GM21447 (cell line): Measurements from ENCODE around the gene CYP24A1.

Experiments used
- ATAC-seq: cut with Tn5 transposase; IDR thresholded peaks from one replicate; pipeline ENCODE4 v1.9.1; 2021; ENCODE audit not compliant: unreplicated experiment

CYP24A1 gene

DNA sequence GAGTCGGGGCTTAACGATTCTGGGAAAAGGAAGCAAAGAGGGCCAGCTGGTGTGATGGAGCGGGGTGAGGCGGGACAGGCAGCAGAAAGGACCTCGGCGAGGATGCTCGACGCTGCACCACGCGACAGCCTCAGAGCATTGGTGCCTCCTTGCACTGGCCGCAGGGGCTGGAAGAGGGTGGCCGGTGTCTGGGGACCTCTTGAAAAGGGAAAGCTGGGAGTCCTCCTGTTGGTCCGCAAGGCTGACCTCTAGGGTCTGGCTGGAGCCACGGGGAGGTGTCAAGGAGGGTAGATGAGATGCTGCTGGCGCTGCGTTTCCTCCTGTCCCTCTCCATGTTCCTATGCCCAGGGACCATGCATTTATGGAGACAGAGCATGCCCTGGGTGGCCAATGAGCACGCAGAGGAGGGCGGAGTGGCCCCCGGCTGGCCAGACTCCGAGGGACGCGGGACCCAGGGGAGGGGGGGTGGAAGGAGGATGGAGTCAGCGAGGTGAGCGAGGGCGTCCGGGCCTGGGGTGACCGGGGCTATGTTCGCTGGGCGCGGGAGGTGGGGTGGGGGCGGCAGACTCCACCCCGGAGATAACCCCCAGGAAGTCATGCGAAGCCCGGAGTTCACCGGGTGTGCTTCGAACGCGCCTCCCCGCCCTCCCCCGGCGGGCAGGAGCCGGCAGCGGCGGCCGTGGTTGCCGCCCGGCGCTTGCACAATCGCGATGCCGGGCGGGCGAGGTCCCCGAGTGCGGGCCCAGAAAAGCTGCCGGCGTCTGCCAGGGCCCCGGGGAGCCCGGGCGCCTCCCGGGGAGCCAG is at the start of gene CYP24A1:
Gene CYP24A1, minus strand, starts transcription at position 334 of the 804 bp plus-strand sequence. CDS start 407 bp downstream, outside the sequence.
- no peak for ATAC-seq

DNA sequence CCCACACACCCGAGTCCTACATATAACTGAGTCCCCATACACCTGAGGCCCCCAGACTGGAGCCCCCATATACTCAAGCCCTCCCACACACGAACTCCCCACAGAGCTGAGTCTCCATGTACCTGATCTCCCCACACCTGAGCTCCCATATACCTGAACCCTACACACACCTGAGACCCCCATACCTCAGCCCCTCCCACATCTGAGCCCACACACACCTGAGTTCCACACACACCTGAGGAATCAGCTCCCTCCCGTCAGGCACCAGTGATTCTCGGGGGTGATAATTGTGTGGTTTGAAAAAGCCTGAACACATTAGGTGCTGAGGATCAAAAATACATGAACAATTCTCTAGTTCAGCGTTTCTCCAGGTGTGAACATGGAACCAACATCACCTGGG is 49.5 kb upstream of the CYP24A1 start:
- no peak for ATAC-seq

DNA sequence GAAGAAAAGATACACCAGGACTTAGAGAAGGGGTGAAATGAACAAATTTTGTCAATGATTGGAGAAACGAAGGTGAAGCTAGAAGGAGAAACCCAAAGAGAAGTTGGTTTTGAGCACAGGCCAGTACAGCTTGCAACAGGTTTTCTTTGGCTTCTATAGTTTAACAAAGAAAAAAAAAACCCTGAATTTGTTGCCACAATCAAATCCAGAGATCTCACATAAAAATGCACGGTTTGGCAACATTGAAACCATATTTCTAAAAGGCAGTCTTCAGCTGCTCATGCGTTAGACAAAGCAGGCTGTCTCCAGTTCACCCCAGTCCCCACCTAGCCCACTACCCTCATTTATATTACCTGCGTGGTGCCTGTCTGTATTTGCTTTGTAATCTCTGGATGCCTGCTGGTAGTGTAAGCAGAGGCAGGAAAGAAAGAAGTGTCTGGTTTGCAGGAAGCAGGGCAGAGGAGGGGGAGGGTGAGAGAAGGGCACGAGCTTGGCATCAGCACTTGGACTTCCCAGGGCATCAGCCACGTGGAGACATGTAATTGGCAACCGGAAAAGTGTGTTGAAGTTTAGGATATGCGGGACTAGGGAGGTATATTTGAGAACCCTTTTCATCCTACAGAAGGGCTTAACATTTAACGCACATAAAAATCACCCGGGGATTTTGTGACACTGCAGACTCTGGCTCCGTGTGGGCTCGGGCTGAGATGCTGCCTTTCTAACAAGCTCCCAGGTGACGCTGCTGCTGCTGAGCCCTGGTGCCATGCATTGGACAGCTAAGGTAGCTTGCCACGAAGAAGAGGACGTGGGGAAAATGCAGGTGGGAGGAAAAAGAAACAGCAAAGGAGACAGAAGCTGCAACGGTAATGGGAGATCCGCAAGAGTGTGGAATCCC is 48.5 kb upstream of the CYP24A1 start:
- ATAC-seq = no peak

- ATAC-seq = peak; percentile 55
Observed at GRCh38 chr20:54221353-54221752, 47.6 kb upstream of the CYP24A1 start.

GRCh38 chr20:54220722-54221121 is 46.9 kb upstream of the CYP24A1 start:
- ATAC-seq = no peak

DNA sequence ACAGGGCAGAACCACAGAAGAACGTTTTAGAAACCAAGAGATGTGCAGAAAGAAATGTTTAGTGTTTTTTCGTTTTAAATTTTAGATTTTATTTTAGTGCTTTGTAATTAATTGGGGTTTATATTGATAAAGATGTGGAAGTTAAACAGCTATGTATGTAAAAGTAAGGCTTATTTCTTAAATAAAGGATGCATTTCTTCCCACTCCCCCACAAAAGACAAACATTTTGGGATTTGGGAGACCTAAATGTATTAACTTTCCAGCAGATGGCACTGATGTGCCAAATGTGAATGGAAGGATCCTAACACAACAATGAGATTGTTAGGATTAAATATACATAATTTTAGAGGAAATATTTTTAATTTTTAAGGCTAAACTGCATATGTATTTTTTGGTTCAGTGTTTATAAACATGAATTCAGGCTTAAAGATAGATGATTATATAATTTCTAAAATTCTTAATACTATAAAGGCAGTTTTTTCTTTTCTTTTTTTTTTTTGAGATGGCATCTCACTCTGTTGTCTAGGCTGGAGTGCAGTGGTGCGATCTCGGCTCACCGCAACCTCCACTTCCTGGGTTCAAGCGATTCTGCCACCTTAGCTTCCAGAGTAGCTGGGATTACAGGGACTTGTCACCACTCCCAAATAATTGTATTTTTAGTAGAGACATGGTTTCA is 46.1 kb upstream of the CYP24A1 start:
- ATAC-seq = no peak

DNA sequence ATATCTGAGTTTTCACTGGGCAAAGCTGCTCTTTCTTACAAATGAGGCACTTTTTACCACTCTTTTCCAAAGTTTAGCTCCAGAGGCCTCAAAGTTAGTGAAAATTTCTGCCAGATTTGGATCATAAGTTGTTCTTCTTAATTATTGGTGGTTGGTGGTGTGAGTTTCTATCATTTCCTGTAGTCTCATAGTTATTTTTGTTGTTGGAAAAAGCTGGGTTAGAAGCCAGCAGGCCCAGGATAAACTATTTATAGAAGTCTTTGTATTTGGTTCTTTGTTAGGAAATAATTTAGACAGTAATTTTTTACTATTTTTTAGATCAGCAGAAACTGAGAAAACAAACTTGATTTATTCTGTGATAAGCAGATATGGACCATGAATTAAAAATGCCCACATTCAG is 44.7 kb upstream of the CYP24A1 start:
- ATAC-seq = no peak

GRCh38 chr20:54217762-54218161 is 44.0 kb upstream of the CYP24A1 start:
- no peak for ATAC-seq

DNA sequence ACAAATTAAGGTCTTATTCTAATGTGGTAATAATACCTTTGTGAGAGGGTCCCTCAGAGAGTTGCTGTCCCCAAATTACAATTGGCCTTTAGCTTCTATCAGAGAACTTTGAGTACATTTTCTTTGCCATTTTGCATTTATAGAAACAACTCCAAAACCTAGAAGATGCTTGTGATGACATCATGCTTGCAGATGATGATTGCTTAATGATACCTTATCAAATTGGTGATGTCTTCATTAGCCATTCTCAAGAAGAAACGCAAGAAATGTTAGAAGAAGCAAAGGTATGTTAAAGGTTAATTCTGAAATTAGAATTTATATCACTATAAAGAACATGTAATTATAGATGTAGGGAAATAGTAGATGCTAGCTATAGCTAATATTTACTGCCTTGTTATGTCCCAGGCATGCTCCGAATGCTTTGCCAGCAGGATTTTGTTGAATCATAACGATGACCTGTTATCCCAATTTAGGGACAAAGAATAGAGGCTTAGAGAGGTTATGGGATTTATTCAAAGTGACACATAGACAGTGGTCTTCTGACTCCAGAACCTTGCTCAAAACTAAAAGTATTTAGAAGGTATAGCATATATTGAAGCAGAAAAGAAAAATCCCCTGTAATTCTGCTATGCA is 41.5 kb upstream of the CYP24A1 start:
- ATAC-seq = no peak

DNA sequence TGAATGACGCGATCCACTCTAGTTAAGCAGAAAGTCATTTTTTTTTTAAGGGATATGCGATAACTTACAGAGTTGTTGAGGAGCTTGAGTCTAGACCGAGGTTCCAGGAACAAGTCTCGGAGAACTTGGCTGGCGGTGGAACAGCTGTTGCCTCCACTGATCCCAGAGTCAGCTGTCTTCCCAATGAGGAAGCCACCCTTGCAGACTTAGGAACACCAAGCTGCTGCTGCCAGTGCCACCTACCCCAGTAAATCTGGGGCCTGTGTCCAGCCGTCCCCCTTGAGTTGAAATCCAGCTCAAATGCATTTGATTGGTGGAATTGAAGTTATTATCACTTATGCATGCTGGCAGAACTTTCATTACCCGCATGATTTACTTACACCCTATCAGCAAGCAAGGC is 40.8 kb upstream of the CYP24A1 start:
- ATAC-seq = no peak

- no peak for ATAC-seq
Observed at GRCh38 chr20:54212871-54213270, 39.1 kb upstream of the CYP24A1 start.

DNA sequence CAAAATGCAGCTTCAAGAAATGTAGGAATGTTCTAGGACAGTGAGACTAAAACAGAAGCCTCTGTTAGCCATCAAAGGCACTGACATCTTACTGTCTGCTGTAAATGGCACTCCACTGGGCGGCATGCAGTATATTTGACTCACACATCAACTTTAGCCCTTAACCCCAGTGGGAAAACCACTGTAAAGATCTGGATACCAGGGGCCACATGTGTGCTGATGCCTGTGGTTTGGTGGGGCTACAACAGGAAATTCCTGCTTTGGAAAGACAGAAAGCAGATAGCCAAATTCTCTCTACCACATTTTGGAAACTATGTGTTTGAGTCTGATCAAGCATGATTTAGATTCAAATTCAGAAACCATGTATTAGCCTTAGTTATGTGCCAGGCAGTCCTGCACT is 38.4 kb upstream of the CYP24A1 start:
- ATAC-seq = no peak

GRCh38 chr20:54209216-54209813 is 35.5 kb upstream of the CYP24A1 start:
- no peak for ATAC-seq

GRCh38 chr20:54208548-54209176 is 34.9 kb upstream of the CYP24A1 start:
- ATAC-seq = peak; percentile 11

GRCh38 chr20:54207743-54208547 is 34.2 kb upstream of the CYP24A1 start, which contains the start of gene PFDN4:
Gene PFDN4 (plus strand): TSS chr20:54208087. CDS start chr20:54208101, 14 bp downstream.
- ATAC-seq = peak; percentile 95

DNA sequence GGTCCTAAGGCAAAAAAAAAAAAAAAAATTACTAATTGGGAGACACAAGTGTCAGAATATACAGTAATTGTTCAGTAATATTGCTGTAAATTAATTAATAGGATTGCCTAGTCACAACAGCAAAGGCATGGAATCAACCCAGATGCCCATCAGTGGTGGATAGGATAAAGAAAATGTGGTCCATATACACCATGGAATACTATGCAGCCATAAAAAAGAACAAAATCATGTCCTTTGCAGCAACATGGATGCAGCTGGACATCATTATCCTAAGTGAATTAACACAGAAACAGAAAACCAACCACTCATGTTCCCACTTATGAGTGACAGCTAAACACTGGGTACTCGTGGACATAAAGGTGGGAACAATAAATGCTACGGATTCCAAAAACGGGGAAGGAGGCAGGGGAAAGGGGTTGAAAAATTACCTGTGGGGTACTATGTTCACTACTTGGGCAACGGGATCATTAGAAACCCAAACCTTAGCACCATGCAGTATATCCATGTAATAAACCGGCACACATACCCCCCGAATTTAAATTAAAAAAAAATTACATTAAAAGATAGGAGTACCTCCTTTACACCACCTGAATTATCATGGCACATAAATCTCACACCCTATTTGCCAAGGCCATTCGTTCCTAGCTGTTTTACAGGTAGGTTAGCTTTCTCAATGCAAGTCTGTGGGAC is 33.4 kb upstream of the CYP24A1 start:
- no peak for ATAC-seq

- no peak for ATAC-seq
Observed at GRCh38 chr20:54205450-54205849, 31.7 kb upstream of the CYP24A1 start.

GRCh38 chr20:54204481-54204880 is 30.7 kb upstream of the CYP24A1 start:
- ATAC-seq = no peak

GRCh38 chr20:54204063-54204462 is 30.3 kb upstream of the CYP24A1 start:
- no peak for ATAC-seq
